GM23338 (cell line): ENCODE results near the gene ANKRD44. TPM values are rescaled to one million over a fixed set of nuclear protein-coding genes. Genes with fewer than 3 reads are reported as not detected.

Experiments
- ATAC-seq: fragments of 200-7000 bp; cut with Tn5 transposase; 3 replicates; pipeline ENCODE4 v1.9.1; 2020
- DNase-seq: peaks from one replicate; pipeline ENCODE4 v3.0.0-alpha.2; 2015; ENCODE audit warnings: low spot score
- H2AFZ ChIP-seq: fragments of 200-600 bp; sonication (generic); 2 replicates; pipeline ENCODE4 v1.8.0; 2016; ENCODE audit warnings: antibody characterized with exemption, mild to moderate bottlenecking, moderate library complexity
- H3F3A ChIP-seq: fragments of 200-600 bp; sonication (generic); replicated peaks from 2 replicates; pipeline ENCODE4 v1.8.0; 2017; ENCODE audit warnings: antibody characterized with exemption, mixed run types, low read depth
- H3K27ac ChIP-seq: fragments of 200-600 bp; sonication (generic); 2 replicates; pipeline ENCODE4 v1.6.1; 2016; ENCODE audit warnings: low read depth
- H3K27me3 ChIP-seq: fragments of 200-600 bp; sonication (generic); 2 replicates; pipeline ENCODE4 v1.8.0; 2016; ENCODE audit warnings: mild to moderate bottlenecking, mixed run types, moderate library complexity; ENCODE audit not compliant: insufficient read depth
- H3K36me3 ChIP-seq: fragments of 200-600 bp; sonication (generic); 2 replicates; pipeline ENCODE4 v1.8.0; 2016; ENCODE audit warnings: mild to moderate bottlenecking; ENCODE audit not compliant: insufficient read depth
- H3K4me1 ChIP-seq: fragments of 200-600 bp; sonication (generic); 2 replicates; pipeline ENCODE4 v1.8.0; 2016; ENCODE audit warnings: mild to moderate bottlenecking, moderate library complexity; ENCODE audit not compliant: insufficient read depth
- H3K4me2 ChIP-seq: fragments of 200-600 bp; sonication (generic); 2 replicates; pipeline ENCODE4 v1.7.1; 2017; ENCODE audit warnings: mixed run types
- H3K4me3 ChIP-seq: fragments of 200-600 bp; sonication (generic); 2 replicates; pipeline ENCODE4 v1.6.1; 2016; ENCODE audit warnings: mixed run types
- H3K79me2 ChIP-seq: fragments of 200-600 bp; sonication (generic); replicated peaks from 2 replicates; pipeline ENCODE4 v1.8.0; 2017; ENCODE audit warnings: mild to moderate bottlenecking; ENCODE audit not compliant: insufficient read depth
- H3K9me2 ChIP-seq: fragments of 200-600 bp; sonication (generic); 2 replicates; pipeline ENCODE4 v1.8.0; 2017; ENCODE audit not compliant: insufficient read depth
- H4K20me1 ChIP-seq: fragments of 200-600 bp; sonication (generic); replicated peaks from 2 replicates; pipeline ENCODE4 v1.8.0; 2017; ENCODE audit warnings: mild to moderate bottlenecking; ENCODE audit not compliant: insufficient read depth
- H3K27ac Mint-ChIP-seq: 2 replicates; pipeline ENCODE4 v1.8.0; 2020; ENCODE audit warnings: inconsistent platforms, mild to moderate bottlenecking, moderate library complexity, mixed read lengths
- H3K27me3 Mint-ChIP-seq: 3 replicates; pipeline ENCODE4 v1.8.0; 2022; ENCODE audit warnings: low read depth, mild to moderate bottlenecking, moderate library complexity, mixed read lengths, inconsistent platforms; ENCODE audit not compliant: insufficient read depth, poor library complexity
- H3K36me3 Mint-ChIP-seq: 3 replicates; pipeline ENCODE4 v1.8.0; 2021; ENCODE audit warnings: low read depth, mild to moderate bottlenecking, inconsistent platforms, moderate library complexity, mixed read lengths
- H3K4me1 Mint-ChIP-seq: 3 replicates; pipeline ENCODE4 v1.8.0; 2020; ENCODE audit warnings: mild to moderate bottlenecking, inconsistent platforms, mixed read lengths
- H3K4me3 Mint-ChIP-seq: 3 replicates; pipeline ENCODE4 v1.8.0; 2021; ENCODE audit warnings: moderate library complexity, mild to moderate bottlenecking, inconsistent platforms, mixed read lengths
- H3K9me3 Mint-ChIP-seq: 3 replicates; pipeline ENCODE4 v1.8.0; 2020; ENCODE audit warnings: moderate library complexity, mild to moderate bottlenecking, inconsistent platforms, mixed read lengths
- CREB1 ChIP-seq: fragments of 250-450 bp; sonication (Bioruptor Pico); IDR thresholded peaks from 2 replicates; pipeline ENCODE4 v1.5.0; 2020; ENCODE audit warnings: low read depth, mild to moderate bottlenecking, moderate library complexity
- ETS1 ChIP-seq: IDR thresholded peaks from 2 replicates; pipeline ENCODE4 v1.6.1; 2016; ENCODE audit warnings: antibody characterized with exemption
- EZH2 ChIP-seq: fragments of 200-600 bp; sonication (generic); IDR thresholded peaks from one replicate; pipeline ENCODE4 v1.8.0; 2017; ENCODE audit warnings: antibody characterized with exemption, mild to moderate bottlenecking, low read depth; ENCODE audit not compliant: unreplicated experiment
- EZH2phosphoT487 ChIP-seq: fragments of 200-600 bp; sonication (generic); IDR thresholded peaks from one replicate; pipeline ENCODE4 v1.8.1; 2018; ENCODE audit warnings: antibody characterized with exemption; ENCODE audit not compliant: unreplicated experiment
- JUNB ChIP-seq: IDR thresholded peaks from one replicate; pipeline ENCODE4 v1.6.1; 2016; ENCODE audit warnings: antibody characterized with exemption; ENCODE audit not compliant: unreplicated experiment
- NANOG ChIP-seq: IDR thresholded peaks from 2 replicates; pipeline ENCODE4 v1.6.1; 2016; ENCODE audit warnings: antibody characterized with exemption, borderline replicate concordance
- REST ChIP-seq: IDR thresholded peaks from one replicate; pipeline ENCODE4 v1.6.1; 2018; ENCODE audit warnings: antibody characterized with exemption; ENCODE audit not compliant: unreplicated experiment
- STAT1 ChIP-seq: IDR thresholded peaks from one replicate; pipeline ENCODE4 v1.6.1; 2016; ENCODE audit warnings: antibody characterized with exemption; ENCODE audit not compliant: unreplicated experiment
- ZNF114 ChIP-seq: fragments of 250-450 bp; sonication (Bioruptor Pico); IDR thresholded peaks from 2 replicates; pipeline ENCODE4 v1.5.0; 2020; ENCODE audit warnings: mild to moderate bottlenecking, moderate library complexity
- ZNF462 ChIP-seq: fragments of 250-450 bp; sonication (Bioruptor Pico); IDR thresholded peaks from 2 replicates; pipeline ENCODE4 v1.5.0; 2020; ENCODE audit warnings: mild to moderate bottlenecking, moderate library complexity
- polyA plus RNA-seq: library from polyadenylated mRNA; unstranded; fragments of >200 nt; fragmentation: Nextera tagmentation; extraction: Ambion mirVana; gene quantifications from 2 replicates; pipeline ENCODE4 v1.2.1, GENCODE V29; 2016
- total RNA-seq: library from RNA; depleted of rRNA; stranded (reverse); fragments of >200 nt; shearing (Covaris generic); gene quantifications from 2 replicates; pipeline ENCODE4 v1.2.3, GENCODE V29; 2014

The ANKRD44 gene
- total and polyA plus RNA-seq, 2 experiments from 2014 or later: 0.44 to 0.56 TPM

DNA sequence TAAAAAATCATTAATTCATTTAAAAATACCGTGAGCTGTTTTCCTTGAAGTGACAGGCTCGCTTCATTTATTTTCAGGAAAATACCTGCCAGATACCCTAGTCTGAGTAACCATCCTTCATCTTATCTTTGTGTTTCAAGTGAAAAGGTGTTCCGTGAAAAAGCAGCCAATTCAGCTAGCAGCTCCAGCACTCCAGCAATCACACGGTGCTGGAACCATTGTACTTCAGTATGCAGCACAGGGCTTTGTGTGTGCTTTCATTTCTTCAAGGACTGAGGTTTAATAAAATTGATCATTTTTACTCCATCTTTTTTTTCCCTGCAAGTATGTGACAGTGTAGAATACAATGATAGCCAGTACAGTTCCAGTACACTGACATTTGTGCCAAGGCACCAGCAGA is 344.9 kb downstream of the ANKRD44 start:
- peaks cover 19% of the 10 kb centered on the region for H3K4me1 ChIP-seq
- H3K36me3 Mint-ChIP-seq: peaks cover 14% of the 10 kb centered on the region
- H3K27me3 ChIP-seq: no peaks in the 10 kb centered on the region
- no peaks in the 10 kb centered on the region for H3K79me2 ChIP-seq
- H3K9me3 Mint-ChIP-seq: peaks cover 15% of the 10 kb centered on the region
- no peaks in the 10 kb centered on the region for H3K36me3 ChIP-seq
- H3K4me3 ChIP-seq: no peak overlapping the region
- H3K4me2 ChIP-seq: peak overlapping the region; percentile 30
- peak overlapping the region; percentile 68 for H2AFZ ChIP-seq
- DNase-seq: no peak
- 0 out of 2 replicates have a peak overlapping the region, but pooled peaks have one; percentile 27 for H3K27ac Mint-ChIP-seq
- no peaks in the 10 kb centered on the region for H3K27me3 Mint-ChIP-seq
- H3K9me2 ChIP-seq: no peaks in the 10 kb centered on the region
- peak; percentile 30; the same call in 1 of the 3 replicates for ATAC-seq
- peaks cover 25% of the 10 kb centered on the region for H3K4me1 Mint-ChIP-seq
- H3F3A ChIP-seq: no peaks in the 10 kb centered on the region
- H3K4me3 Mint-ChIP-seq: no peak overlapping the region
- no peak for TF ChIP-seq EZH2
- TF ChIP-seq REST: no peak
- no peak for TF ChIP-seq ZNF462
- no peak for TF ChIP-seq ETS1
- TF ChIP-seq JUNB: no peak
- no peak for TF ChIP-seq EZH2phosphoT487
- no peak for TF ChIP-seq STAT1
- TF ChIP-seq NANOG: no peak
- TF ChIP-seq ZNF114 (CRISPR knock-in tag): no peak
- TF ChIP-seq CREB1 (CRISPR knock-in tag): no peak
- no peak overlapping the region for H3K27ac ChIP-seq
- H4K20me1 ChIP-seq: no peaks in the 10 kb centered on the region
